GM21528 (cell line): Measurements from ENCODE around the gene RTN4RL1.

Source experiments
- ATAC-seq: cut with Tn5 transposase; IDR thresholded peaks from one replicate; pipeline ENCODE4 v1.9.1; 2021; ENCODE audit warnings: mild to moderate bottlenecking, moderate library complexity; ENCODE audit not compliant: unreplicated experiment, low FRiP score

Gene RTN4RL1

DNA sequence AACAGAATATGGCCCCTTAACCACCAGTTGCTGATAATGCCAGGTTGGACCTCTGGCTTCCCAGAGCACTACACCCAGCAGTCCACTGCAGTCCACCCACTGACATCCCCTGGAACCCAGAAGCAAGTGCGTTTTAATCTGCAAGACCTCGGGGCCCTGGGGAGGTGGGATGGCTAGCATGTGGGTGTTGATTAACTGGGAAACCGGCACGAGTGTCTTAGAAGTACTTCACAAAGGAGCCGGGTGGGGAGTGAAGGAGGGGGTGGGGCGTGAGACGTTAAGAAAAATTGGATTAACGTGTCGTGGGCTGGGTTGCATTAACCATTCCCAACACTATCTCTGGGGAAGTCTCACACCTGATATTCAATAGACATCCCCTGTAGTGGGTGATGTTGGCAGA is 23.7 kb upstream of the RTN4RL1 start:
- no peak for ATAC-seq

DNA sequence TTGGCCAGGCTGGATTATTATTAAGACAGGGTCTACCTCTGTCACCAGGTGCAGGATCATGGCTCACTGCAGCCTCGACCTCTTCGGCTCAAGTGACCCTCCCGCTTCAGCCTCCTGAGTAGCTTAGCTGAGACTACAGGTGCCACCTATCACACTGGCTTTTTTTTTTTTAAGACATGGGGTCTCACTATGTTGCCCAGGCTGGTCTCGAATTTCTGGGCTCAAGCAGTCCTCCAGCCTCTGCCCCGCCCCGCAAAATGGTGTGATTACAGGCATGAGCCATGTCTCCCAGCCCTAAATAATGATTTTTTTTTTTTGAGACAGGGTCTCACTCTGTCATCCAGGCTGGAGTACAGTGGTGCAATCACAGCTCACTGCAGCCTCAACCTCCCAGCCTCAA is 22.5 kb upstream of the RTN4RL1 start:
- ATAC-seq = no peak

DNA sequence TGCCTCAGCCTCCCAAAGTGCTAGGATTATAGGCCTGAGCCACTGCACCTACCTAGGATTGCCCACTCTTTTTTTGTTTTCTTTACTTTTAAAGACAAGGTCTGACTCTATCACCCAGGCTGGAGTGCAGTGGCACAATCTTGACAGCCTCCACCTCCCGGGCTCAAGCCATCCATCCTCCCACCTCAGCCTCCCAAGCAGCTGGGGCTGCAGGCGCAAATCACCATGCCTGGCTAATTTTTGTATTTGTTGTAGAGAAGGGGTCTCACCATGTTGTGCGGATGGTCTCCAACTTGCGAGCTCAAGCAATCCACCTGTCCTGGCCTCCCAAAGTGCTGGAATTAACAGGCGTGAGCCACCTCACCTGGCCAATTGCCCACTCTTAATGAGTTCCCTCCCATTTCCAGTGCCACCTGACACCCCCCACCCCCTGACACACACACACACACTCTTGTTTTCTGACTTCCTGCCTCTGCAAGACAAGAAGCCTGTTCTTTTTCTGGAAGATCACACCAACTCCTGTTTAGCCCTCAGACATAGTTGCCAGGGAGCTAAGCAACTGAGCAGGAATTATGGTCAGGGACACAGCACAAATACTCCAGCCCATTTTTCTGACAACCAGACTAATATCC is 19.2 kb upstream of the RTN4RL1 start:
- no peak for ATAC-seq

- no peak for ATAC-seq
These were observed 18.7 kb upstream of the RTN4RL1 start for GRCh38 chr17:2043785-2044184.

GRCh38 chr17:2042933-2043332 is 17.8 kb upstream of the RTN4RL1 start:
- no peak for ATAC-seq

DNA sequence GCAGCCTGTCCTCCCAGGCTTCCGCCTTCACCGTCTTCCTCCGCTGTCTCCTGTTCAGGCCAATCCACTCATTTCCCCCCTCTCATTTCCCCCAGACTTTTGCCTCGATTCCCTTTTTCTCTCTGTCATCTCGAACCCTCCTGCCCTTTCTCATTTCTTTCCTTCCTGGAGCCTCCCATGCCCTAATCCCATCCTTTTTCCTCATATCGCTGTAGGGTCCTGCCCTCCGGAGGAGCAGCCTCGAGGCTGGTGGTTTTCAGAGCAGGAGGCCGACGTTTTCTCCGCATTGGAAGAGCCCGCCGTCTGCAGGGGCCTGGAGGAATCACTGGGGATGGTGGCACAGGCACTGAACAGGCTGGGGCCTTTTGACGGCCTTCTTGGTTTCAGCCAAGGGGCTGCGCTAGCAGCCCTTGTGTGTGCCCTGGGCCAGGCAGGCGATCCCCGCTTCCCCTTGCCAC is 17.3 kb upstream of the RTN4RL1 start:
- no peak for ATAC-seq

GRCh38 chr17:2041561-2042389 is 16.6 kb upstream of the RTN4RL1 start, which contains the start of gene OVCA2:
OVCA2 (plus strand) TSS chr17:2042022; CDS start chr17:2042048, 26 bp downstream.
- peak; percentile 88 for ATAC-seq

- no peak for ATAC-seq
These were observed 15.9 kb upstream of the RTN4RL1 start for GRCh38 chr17:2040942-2041560.

DNA sequence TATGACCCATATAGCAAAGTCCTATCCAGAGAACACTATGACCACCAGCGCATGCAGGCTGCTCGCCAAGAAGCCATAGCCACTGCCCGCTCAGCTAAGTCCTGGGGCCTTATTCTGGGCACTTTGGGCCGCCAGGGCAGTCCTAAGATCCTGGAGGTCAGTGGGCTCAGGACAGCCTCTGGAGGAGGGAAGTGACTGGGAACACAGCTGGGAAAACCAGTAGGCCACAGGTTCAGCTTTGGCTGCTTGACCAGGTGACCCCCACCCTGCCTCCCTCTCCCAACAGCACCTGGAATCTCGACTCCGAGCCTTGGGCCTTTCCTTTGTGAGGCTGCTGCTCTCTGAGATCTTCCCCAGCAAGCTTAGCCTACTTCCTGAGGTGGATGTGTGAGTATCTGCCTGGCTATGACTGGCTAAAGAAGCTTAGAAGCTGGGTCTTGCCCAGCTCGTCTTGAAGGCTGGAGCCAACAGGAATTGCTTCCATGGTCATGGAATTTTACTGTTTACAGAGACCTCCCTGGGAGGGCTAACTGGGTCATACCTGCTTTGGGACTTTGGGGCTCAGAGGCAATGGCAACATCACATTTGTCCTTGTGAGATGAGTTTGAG is 15.2 kb upstream of the RTN4RL1 start:
- no peak for ATAC-seq

GRCh38 chr17:2037155-2037554 is 12.0 kb upstream of the RTN4RL1 start:
- no peak for ATAC-seq

DNA sequence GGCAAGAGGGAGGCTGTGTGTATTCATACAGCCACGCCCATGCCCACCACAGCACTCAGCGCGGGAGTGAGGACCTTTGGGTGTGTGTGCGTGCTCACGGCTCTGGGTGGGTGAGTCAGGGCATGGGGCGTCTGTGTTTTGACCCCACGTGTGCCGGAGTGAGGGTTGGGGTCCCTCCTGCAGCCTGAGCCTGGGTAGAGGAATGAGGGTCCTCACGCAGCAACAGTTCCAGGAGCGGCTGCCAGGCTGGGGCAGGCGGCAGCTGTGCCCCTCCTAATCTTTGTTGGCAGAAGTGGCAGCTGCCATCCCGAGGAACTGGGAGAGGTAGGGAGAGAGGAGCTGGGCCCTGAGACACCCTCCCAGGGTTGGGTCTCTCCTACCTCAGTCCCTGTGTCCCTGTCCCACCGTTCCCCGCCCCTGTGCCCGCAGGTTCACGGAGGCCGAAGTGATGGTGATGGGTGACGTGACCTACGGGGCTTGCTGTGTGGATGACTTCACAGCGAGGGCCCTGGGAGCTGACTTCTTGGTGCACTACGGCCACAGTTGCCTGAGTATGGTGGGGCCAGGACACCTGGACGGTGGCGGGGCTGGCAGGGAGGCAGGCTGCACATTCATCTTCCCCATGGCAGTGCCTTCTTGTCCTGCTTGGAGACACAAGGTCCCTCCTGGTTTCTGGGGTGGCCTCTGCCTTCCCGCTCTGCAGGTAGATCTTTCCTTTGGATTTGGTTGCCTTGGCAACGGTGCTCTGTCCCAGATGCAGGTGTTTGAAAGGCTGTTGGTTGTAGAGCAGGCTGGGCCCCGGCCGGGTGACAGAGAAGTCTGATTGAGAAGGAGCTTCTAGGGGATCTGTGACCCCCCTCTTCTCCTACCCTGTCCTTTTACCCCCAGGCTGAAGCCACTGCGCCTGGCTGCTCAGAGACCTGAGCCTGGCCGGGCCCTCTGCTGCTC is 10.7 kb upstream of the RTN4RL1 start:
- ATAC-seq = no peak

DNA sequence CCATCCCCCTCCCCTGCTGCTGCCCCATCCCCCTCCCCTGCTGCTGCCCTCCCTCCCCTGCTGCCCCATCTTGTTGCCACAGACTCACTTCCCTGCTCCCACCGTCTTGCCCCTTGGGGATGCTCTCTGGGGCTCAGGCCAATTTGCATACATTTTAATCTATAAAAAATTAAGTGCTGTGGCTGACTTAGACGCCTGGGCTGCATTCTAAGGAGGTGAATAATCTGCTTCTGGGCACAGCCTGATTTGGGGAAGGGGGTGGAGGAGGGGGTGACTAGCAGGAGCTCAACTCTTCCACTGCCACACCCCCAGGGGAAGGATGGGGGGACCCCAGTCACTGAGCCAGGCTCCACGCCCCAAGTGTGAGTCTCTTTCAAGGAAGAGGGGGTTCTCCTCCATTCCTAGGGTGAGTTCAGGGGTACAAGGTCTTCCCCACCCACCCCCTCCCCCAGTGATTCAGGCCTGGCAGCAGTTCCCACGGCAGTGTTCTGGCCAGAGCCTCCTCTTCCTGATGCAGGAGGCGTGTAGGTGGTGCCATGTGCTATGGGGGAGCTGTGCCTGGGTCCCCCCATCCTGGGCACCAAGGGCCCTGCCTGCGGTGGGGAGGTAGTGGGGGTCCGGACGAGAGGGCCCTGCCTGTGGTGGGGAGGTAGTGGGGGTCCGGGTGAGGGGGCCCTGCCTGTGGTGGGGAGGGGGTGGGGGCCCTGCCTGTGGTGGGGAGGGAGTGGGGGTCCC is 9.8 kb upstream of the RTN4RL1 start:
- no peak for ATAC-seq

DNA sequence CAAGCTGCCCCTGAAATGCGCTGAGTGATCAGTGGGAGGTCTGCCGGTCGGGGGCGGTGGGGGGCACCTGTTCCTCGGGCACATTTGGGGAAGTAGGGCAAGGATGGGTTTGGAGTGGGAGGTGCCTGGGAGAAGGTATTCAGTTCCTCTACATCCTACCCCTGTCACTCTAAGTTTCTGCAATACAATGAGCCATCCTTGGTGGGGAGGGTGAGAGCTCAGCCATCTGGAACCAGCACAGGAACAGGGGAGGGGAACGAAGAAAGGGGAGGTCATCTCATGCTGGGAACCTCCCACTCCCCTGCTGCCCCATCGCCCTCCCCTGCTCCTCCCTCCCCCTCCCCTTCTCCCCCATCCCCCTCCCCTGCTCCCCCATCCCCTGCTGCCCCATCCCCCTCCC is 9.0 kb upstream of the RTN4RL1 start:
- ATAC-seq = no peak

DNA sequence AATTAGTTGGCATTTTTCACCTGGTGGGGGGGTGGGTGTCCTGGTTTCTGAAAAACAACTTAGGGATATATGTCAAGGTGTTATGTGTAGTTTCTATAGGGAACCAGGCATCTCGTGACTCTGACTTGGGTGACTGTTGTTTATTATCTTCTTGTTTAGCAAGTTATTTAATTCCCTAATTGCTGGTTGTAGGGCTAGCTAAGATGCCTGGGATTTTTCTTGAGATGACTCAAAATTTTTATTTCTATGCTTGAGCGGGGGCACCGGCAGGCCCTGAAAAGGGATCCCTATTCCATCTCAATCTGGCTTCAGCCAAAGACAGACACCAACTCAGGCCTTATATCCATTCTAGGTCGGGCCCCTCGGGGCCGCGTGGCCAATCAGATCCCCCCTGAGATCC is 8.0 kb upstream of the RTN4RL1 start:
- no peak for ATAC-seq

GRCh38 chr17:2030779-2031163 is 5.6 kb upstream of the RTN4RL1 start:
- ATAC-seq = no peak

DNA sequence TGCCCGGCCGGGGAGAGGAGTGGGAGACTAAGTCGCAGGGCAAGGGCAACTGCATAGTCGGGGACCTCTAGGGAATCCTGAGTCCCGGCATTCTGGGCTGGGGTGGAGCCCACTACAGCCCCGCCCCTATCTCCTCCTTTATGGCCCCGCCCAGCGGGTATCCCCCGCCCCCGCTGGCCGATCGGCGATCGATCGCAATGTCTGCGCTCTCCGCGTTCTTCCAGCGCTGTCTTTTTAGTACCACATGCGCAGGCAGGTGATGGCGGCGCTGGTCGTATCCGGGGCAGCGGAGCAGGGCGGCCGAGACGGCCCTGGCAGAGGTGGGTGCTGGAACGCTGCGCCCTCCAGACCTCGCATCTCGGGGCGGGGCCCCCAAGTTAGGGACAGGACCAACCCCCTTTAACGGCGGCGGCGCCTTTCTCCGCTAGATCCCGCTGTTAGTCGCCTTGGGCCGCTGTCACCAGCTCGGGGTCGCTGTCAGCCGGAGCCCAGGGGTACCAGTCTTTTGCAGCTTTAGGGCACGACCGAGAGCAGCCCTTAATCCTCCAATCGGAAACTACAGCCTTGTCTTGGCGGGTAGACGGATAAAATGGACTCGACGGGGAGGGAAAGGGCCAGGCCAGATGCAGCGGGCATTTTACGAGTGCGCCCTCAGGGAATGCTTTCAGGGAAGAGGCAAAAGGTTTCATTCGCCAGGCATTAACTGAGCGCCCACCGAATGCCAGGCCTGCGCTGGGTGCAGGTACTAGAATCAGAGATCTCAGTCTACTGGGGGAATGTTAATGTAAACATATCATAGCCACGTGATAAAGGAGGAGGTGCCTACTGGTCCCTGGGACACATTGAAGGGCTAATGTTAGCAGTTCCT is 5.0 kb upstream of the RTN4RL1 start, which contains the start of gene DPH1:
Gene DPH1, plus strand, starts transcription at position 243 of the 868 bp plus-strand sequence. Its CDS starts 17 bp downstream, at position 260.
- ATAC-seq = peak; percentile 62

- no peak for ATAC-seq
These were observed 3.6 kb upstream of the RTN4RL1 start for GRCh38 chr17:2028737-2029136.

- ATAC-seq = no peak
These were observed 3.1 kb upstream of the RTN4RL1 start for GRCh38 chr17:2028234-2028614.
